GM19438 (cell line): ENCODE results near the gene FEZ2.

Source experiments
- ATAC-seq: cut with Tn5 transposase; IDR thresholded peaks from one replicate; pipeline ENCODE4 v1.9.1; 2021; ENCODE audit warnings: low read depth; ENCODE audit not compliant: unreplicated experiment

The FEZ2 gene

GRCh38 chr2:36536776-36537175 is 61.2 kb downstream of the FEZ2 start:
- no peak for ATAC-seq

GRCh38 chr2:36535099-36535498 is 62.9 kb downstream of the FEZ2 start:
- no peak for ATAC-seq

GRCh38 chr2:36534275-36534799 is 63.6 kb downstream of the FEZ2 start:
- no peak for ATAC-seq

- no peak for ATAC-seq
Measured at GRCh38 chr2:36530983-36531354, 67.0 kb downstream of the FEZ2 start.

GRCh38 chr2:36530178-36530982 is 67.6 kb downstream of the FEZ2 start:
- ATAC-seq, result peak; percentile 62

- no peak for ATAC-seq
Measured at GRCh38 chr2:36528766-36529392, 69.1 kb downstream of the FEZ2 start.

GRCh38 chr2:36528274-36528673 is 69.7 kb downstream of the FEZ2 start:
- peak; percentile 65 for ATAC-seq

- ATAC-seq, result no peak
Measured at GRCh38 chr2:36526226-36526625, 71.7 kb downstream of the FEZ2 start.

GRCh38 chr2:36525245-36525644 is 72.7 kb downstream of the FEZ2 start:
- ATAC-seq, result no peak

GRCh38 chr2:36523153-36523552 is 74.8 kb downstream of the FEZ2 start:
- ATAC-seq, result no peak

- no peak for ATAC-seq
Measured at GRCh38 chr2:36520431-36520830, 77.5 kb downstream of the FEZ2 start.

GRCh38 chr2:36516136-36516870 is 81.7 kb downstream of the FEZ2 start:
- no peak for ATAC-seq

GRCh38 chr2:36515538-36515937 is 82.4 kb downstream of the FEZ2 start:
- ATAC-seq, result no peak

GRCh38 chr2:36513661-36514060 is 84.3 kb downstream of the FEZ2 start:
- no peak for ATAC-seq

- ATAC-seq, result no peak
Measured at GRCh38 chr2:36512705-36513104, 85.3 kb downstream of the FEZ2 start.

- no peak for ATAC-seq
Measured at GRCh38 chr2:36511858-36512603, 85.9 kb downstream of the FEZ2 start.

- ATAC-seq, result no peak
Measured at GRCh38 chr2:36509075-36509474, 88.9 kb downstream of the FEZ2 start.

- peak; percentile 83 for ATAC-seq
Measured at GRCh38 chr2:36507408-36507812, 90.6 kb downstream of the FEZ2 start.
